ENCODE data around the gene INSL3. TPM values are rescaled to one million over a fixed set of nuclear protein-coding genes. Genes with fewer than 3 reads are reported as not detected.
A peak's percentile ranks its signal among the peaks of the same experiment; 100 is the strongest.

Gene INSL3
- total and polyA plus RNA-seq, 2 of the 13 experiments (the other 11 are each of a cell fraction or from before 2014, with no cell fraction given): 0.30 TPM; not detected in 1

- TF ChIP-seq MXD4 (CRISPR knock-in tag; IDR thresholded peaks at IDR 0.05): no peak
- TF ChIP-seq MAFG (CRISPR knock-in tag; IDR thresholded peaks at IDR 0.05): no peak
- no peak for TF ChIP-seq ZNF616 (CRISPR knock-in tag; IDR thresholded peaks at IDR 0.05; ENCODE audit: low read depth)
- TF ChIP-seq NFRKB (IDR thresholded peaks at IDR 0.05): no peak
- TF ChIP-seq, protein P1, sequence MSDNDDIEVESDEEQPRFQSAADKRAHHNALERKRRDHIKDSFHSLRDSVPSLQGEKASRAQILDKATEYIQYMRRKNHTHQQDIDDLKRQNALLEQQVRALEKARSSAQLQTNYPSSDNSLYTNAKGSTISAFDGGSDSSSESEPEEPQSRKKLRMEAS (IDR thresholded peaks at IDR 0.05): peak; percentile 21; the same call in 1 of the 2 replicates
- no peak for TF ChIP-seq FOXA3 (CRISPR knock-in tag; IDR thresholded peaks at IDR 0.05)
- no peak for TF ChIP-seq NBN (conservative IDR thresholded peaks at IDR 0.05)
- no peak for TF ChIP-seq HDAC2 (CRISPR knock-in tag; IDR thresholded peaks at IDR 0.05)
- TF ChIP-seq CHD4 (IDR thresholded peaks at IDR 0.05; ENCODE audit: borderline replicate concordance, low read length): no peak
- TF ChIP-seq, protein P2, sequence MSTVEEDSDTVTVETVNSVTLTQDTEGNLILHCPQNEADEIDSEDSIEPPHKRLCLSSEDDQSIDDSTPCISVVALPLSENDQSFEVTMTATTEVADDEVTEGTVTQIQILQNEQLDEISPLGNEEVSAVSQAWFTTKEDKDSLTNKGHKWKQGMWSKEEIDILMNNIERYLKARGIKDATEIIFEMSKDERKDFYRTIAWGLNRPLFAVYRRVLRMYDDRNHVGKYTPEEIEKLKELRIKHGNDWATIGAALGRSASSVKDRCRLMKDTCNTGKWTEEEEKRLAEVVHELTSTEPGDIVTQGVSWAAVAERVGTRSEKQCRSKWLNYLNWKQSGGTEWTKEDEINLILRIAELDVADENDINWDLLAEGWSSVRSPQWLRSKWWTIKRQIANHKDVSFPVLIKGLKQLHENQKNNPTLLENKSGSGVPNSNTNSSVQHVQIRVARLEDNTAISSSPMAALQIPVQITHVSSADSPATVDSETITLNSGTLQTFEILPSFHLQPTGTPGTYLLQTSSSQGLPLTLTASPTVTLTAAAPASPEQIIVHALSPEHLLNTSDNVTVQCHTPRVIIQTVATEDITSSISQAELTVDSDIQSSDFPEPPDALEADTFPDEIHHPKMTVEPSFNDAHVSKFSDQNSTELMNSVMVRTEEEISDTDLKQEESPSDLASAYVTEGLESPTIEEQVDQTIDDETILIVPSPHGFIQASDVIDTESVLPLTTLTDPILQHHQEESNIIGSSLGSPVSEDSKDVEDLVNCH (CRISPR knock-in tag; IDR thresholded peaks at IDR 0.05): no peak
- no peak for TF ChIP-seq ATF1 (CRISPR knock-in tag; IDR thresholded peaks at IDR 0.05)
- TF ChIP-seq, protein P3, sequence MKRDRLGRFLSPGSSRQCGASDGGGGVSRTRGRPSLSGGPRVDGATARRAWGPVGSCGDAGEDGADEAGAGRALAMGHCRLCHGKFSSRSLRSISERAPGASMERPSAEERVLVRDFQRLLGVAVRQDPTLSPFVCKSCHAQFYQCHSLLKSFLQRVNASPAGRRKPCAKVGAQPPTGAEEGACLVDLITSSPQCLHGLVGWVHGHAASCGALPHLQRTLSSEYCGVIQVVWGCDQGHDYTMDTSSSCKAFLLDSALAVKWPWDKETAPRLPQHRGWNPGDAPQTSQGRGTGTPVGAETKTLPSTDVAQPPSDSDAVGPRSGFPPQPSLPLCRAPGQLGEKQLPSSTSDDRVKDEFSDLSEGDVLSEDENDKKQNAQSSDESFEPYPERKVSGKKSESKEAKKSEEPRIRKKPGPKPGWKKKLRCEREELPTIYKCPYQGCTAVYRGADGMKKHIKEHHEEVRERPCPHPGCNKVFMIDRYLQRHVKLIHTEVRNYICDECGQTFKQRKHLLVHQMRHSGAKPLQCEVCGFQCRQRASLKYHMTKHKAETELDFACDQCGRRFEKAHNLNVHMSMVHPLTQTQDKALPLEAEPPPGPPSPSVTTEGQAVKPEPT (CRISPR knock-in tag; IDR thresholded peaks at IDR 0.05; ENCODE audit: low read depth): no peak
- TF ChIP-seq THAP11 (CRISPR knock-in tag; IDR thresholded peaks at IDR 0.05): peak; percentile 18; the same call in 1 of the 2 replicates
- TF ChIP-seq USF2 (IDR thresholded peaks at IDR 0.05; ENCODE audit: low read depth, low read length): no peak
- no peak for TF ChIP-seq USF2 (CRISPR knock-in tag; IDR thresholded peaks at IDR 0.05; ENCODE audit: borderline replicate concordance)
- TF ChIP-seq ZNF615 (CRISPR knock-in tag; IDR thresholded peaks at IDR 0.05; ENCODE audit: borderline replicate concordance): no peak
- no peak for TF ChIP-seq ZNF17 (CRISPR knock-in tag; IDR thresholded peaks at IDR 0.05)
- no peak for TF ChIP-seq ZNF749 (CRISPR knock-in tag; IDR thresholded peaks at IDR 0.05; ENCODE audit: borderline replicate concordance)
- no peak for TF ChIP-seq ZBTB10 (CRISPR knock-in tag; IDR thresholded peaks at IDR 0.05; ENCODE audit: borderline replicate concordance)
These were observed 44.3 kb upstream of the INSL3 start (continued) for GRCh38 chr19:17865364-17866311.
